ENCODE results near the gene ADAM23.

- TF ChIP-seq CTCF (conservative IDR thresholded peaks at IDR 0.05): no peak
- no peak for TF ChIP-seq ZFX (IDR thresholded peaks at IDR 0.05)
These were observed 7.6 kb upstream of the ADAM23 start for GRCh38 chr2:206435742-206436141.
